Subcutaneous abdominal adipose tissue (tissue), 5 donors: Measurements from ENCODE around the gene NDRG2.

Experiments
- H3K27ac ChIP-seq: one replicate; pipeline ENCODE4 v1.7.0; 2013; ENCODE audit warnings: low read depth, mild to moderate bottlenecking, inconsistent platforms, low read length, moderate library complexity
- H3K27me3 ChIP-seq, 5 donors: one replicate each; pipeline ENCODE4 v1.7.0; 2013; ENCODE audit warnings: low read length in 5 of 5, inconsistent platforms in 1 of 5; ENCODE audit not compliant: control insufficient read depth in 5 of 5, insufficient read depth in 4 of 5
- H3K36me3 ChIP-seq, 5 donors: one replicate each; pipeline ENCODE4 v1.7.0; 2013; ENCODE audit warnings: low read length in 5 of 5; ENCODE audit not compliant: control insufficient read depth in 5 of 5, insufficient read depth in 5 of 5
- H3K4me1 ChIP-seq, 5 donors: one replicate each; pipeline ENCODE4 v1.7.0; 2013; ENCODE audit warnings: low read length in 5 of 5, mild to moderate bottlenecking in 3 of 5, moderate library complexity in 1 of 5; ENCODE audit not compliant: control insufficient read depth in 5 of 5, insufficient read depth in 5 of 5
- H3K4me3 ChIP-seq, 5 donors: one replicate each; pipeline ENCODE4 v1.7.0; 2013; ENCODE audit warnings: low read length in 5 of 5, low read depth in 1 of 5
- H3K9ac ChIP-seq, 5 donors: one replicate each; pipeline ENCODE4 v1.7.0; 2013; ENCODE audit warnings: low read length in 5 of 5, mild to moderate bottlenecking in 4 of 5, moderate library complexity in 3 of 5
- H3K9me3 ChIP-seq, 5 donors: one replicate each; pipeline ENCODE4 v1.7.0; 2013; ENCODE audit warnings: low read length in 5 of 5; ENCODE audit not compliant: control insufficient read depth in 5 of 5
- donor health status: healthy.
- donor health status: healthy.
- donor health status: healthy.
- donor health status: healthy.
- donor health status: healthy.

The NDRG2 gene

GRCh38 chr14:21037156-21037555, 12.3 kb upstream of the NDRG2 start:
- H3K27me3 ChIP-seq: no peaks in the 10 kb centered on the region
- H3K9me3 ChIP-seq: no peaks in the 10 kb centered on the region
- no peaks in the 10 kb centered on the region for H3K36me3 ChIP-seq
- H3K27ac ChIP-seq: no peak overlapping the region
- H3K4me3 ChIP-seq: no peak overlapping the region
- peaks cover 6 to 23% (median 20%) of the 10 kb centered on the region in 5 donors for H3K4me1 ChIP-seq
- no peak overlapping the region for H3K9ac ChIP-seq

DNA sequence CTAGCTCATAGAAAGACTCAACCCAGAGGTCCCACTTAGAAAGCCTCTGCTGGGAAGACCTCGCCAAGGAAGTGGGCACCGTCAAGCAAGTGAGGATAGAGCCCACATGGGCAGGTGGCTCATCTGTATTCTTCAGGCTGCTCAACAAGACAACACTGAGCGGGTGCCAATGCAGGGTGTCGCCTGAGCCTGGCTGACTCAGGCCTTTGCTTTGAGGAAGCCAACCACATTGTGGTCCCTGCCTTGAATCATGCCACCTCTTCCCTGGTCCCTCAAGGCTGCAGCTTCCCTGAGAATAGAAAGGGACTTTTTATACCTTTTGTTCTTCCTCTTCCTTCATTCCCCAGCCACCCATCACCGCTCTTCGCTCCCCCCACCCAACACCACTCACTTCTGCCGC, 11.9 kb upstream of the NDRG2 start:
- Histone ChIP-seq H3K4me3 (no peak overlapping the region), H3K27me3 (no peaks in the 10 kb centered on the region), H3K9me3 (no peaks in the 10 kb centered on the region), H3K9ac (no peak overlapping the region), H3K27ac (no peak overlapping the region), H3K4me1 (peaks cover 6 to 21% (median 20%) of the 10 kb centered on the region in 5 donors), H3K36me3 (no peaks in the 10 kb centered on the region)

GRCh38 chr14:21034707-21035106, 9.8 kb upstream of the NDRG2 start, which contains the start of gene RNASE13:
Gene RNASE13, minus strand, starts transcription at chr14:21034807. Its CDS starts 519 bp downstream, at chr14:21034288.
- H3K4me1 ChIP-seq: peaks cover 3 to 18% (median 14%) of the 10 kb centered on the region in 5 donors
- no peak within 1 kb of the TSS for H3K4me3 ChIP-seq
- no peaks in the 10 kb centered on the region for H3K36me3 ChIP-seq
- no peak within 1 kb of the TSS for H3K9ac ChIP-seq
- H3K27ac ChIP-seq: no peak within 1 kb of the TSS
- H3K9me3 ChIP-seq: no peaks in the 10 kb centered on the region
- no peaks in the 10 kb centered on the region for H3K27me3 ChIP-seq

DNA sequence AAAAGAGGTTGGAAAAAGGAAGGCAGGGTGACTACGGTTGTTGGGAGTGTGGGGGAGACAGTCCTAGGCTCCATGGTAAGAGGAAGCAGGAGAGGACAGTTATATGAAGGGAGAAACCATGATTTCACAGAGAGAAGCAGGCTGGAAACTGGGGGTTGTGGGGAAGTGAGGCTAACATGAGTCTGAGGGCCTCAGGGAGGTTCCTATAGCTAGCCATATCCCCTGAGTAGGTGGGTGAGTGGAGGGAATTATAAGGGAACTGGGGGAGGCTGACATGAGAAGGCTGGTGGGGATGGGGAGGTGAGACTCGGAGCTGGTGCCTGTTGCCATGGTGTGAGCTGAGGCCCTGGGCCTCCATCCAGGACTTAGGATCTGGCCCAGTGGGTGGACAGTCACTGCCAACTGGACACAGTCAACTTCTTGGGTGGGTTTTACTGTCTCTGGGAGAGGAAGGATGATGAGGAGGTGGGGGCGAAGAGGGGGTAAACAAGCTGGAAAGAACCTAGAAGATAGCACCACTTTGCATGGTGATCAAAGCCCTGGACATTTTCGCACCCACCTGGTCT, 8.4 kb upstream of the NDRG2 start:
- no peaks in the 10 kb centered on the region for H3K27me3 ChIP-seq
- no peak overlapping the region for H3K9ac ChIP-seq
- H3K27ac ChIP-seq: no peak overlapping the region
- H3K4me3 ChIP-seq: no peak overlapping the region
- H3K9me3 ChIP-seq: no peaks in the 10 kb centered on the region
- peaks cover 0 to 3% (median 0%) of the 10 kb centered on the region in 5 donors for H3K4me1 ChIP-seq
- H3K36me3 ChIP-seq: no peaks in the 10 kb centered on the region

GRCh38 chr14:21032326-21033132, 7.7 kb upstream of the NDRG2 start:
- no peaks in the 10 kb centered on the region for H3K36me3 ChIP-seq
- H3K27me3 ChIP-seq: no peaks in the 10 kb centered on the region
- H3K9ac ChIP-seq: no peak overlapping the region
- H3K27ac ChIP-seq: no peak overlapping the region
- no peaks in the 10 kb centered on the region for H3K4me1 ChIP-seq
- no peak overlapping the region for H3K4me3 ChIP-seq
- no peaks in the 10 kb centered on the region for H3K9me3 ChIP-seq

DNA sequence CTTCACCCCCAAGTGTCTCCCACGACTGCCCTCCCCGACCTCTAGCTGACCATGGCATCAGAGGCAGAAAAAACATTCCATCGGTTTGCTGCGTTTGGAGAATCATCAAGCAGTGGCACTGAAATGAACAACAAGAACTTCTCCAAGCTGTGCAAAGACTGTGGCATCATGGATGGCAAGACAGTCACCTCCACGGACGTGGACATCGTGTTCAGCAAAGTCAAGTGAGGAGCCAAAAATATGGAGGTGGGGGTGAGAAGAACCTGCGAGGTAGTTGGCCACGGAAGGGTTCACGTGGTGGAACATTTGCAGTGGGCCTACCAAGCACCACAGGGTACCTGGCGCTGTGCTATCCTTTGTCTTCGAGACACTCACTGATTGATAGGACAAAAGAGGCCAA, 5.7 kb upstream of the NDRG2 start:
- Histone ChIP-seq H3K4me1 (peaks cover 0 to 13% (median 5%) of the 10 kb centered on the region in 5 donors), H3K9me3 (no peaks in the 10 kb centered on the region), H3K27ac (no peak overlapping the region), H3K27me3 (no peaks in the 10 kb centered on the region), H3K36me3 (no peaks in the 10 kb centered on the region), H3K9ac (no peak overlapping the region), H3K4me3 (no peak overlapping the region)

DNA sequence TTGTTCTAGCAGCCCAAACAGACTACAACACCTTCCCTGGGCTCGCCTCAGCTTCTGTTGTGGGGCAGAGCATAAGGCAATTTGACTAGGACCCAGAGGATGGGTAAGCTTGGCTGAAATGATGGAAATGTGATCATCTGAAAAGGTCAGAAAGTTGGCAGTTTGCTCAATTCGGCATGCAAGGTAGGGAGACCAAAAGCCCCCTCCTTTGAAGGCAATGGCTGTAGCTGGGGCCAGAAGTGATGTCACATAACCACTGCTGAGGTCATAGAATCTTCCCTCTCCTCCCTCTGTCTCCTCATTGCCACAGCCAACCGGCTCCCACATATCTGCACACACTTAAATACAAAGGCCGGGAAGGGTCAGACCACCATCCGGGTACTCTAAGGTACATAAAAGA, 5.1 kb upstream of the NDRG2 start, which contains the start of gene TPPP2:
TSS of gene TPPP2 (plus strand) at position 301 of the 400 bp plus-strand sequence. CDS start 365 bp downstream, outside the sequence.
- Histone ChIP-seq H3K4me1 (peaks cover 0 to 16% (median 9%) of the 10 kb centered on the region in 5 donors), H3K27me3 (no peaks in the 10 kb centered on the region), H3K4me3 (no peak within 1 kb of the TSS), H3K36me3 (no peaks in the 10 kb centered on the region), H3K9ac (no peak within 1 kb of the TSS), H3K27ac (no peak within 1 kb of the TSS), H3K9me3 (no peaks in the 10 kb centered on the region)

GRCh38 chr14:21026988-21027315, 2.1 kb upstream of the NDRG2 start:
- Histone ChIP-seq H3K4me3 (no peak overlapping the region), H3K27ac (peak overlapping the region; percentile 35), H3K27me3 (no peaks in the 10 kb centered on the region), H3K4me1 (peaks cover 3 to 42% (median 33%) of the 10 kb centered on the region in 5 donors), H3K36me3 (peaks cover 0 to 5% (median under 1%) of the 10 kb centered on the region in 5 donors), H3K9me3 (no peaks in the 10 kb centered on the region), H3K9ac (no peak overlapping the region)

- Histone ChIP-seq H3K4me1 (peaks cover 3 to 42% (median 33%) of the 10 kb centered on the region in 5 donors), H3K9me3 (no peaks in the 10 kb centered on the region), H3K4me3 (peak overlapping the region in 1 of 5 donors; percentile 25), H3K27me3 (no peaks in the 10 kb centered on the region), H3K9ac (peak overlapping the region in 1 of 5 donors; percentile 48), H3K36me3 (peaks cover 0 to 10% (median 6%) of the 10 kb centered on the region in 5 donors), H3K27ac (peak overlapping the region; percentile 35)
Measured at GRCh38 chr14:21026274-21026987, 1.6 kb upstream of the NDRG2 start.
